BJ (cell line): Measurements from ENCODE around the gene RERE. TPM values are rescaled to one million over a fixed set of nuclear protein-coding genes. Genes with fewer than 3 reads are reported as not detected.

Experiments
- CTCF ChIA-PET: fragments of 350-600 bp; formaldehyde crosslinking; extraction: SDS; loops from one replicate; lab custom pipeline; 2021; ENCODE audit warnings: antibody characterized with exemption, inconsistent platforms; lab: Yijun Ruan, JAX
- POLR2A ChIA-PET: fragments of 300-600 bp; sonication (Branson Sonifier 250); formaldehyde crosslinking; extraction: SDS; loops from one replicate; lab custom pipeline; 2021; ENCODE audit warnings: antibody characterized with exemption; lab: Charles Lee
- DNase-seq: peaks from one replicate; pipeline ENCODE4 v3.0.0-alpha.2; 2011; ENCODE audit warnings: low read depth
- H3K27me3 ChIP-seq: 2 replicates; pipeline ENCODE4 v1.6.0; 2011; ENCODE audit warnings: low read length; ENCODE audit not compliant: control insufficient read depth, insufficient read depth
- H3K36me3 ChIP-seq: 2 replicates; pipeline ENCODE4 v1.5.1; 2011; ENCODE audit warnings: low read length; ENCODE audit not compliant: control insufficient read depth, insufficient read depth
- H3K4me3 ChIP-seq: 2 replicates; pipeline ENCODE4 v1.5.1; 2011; ENCODE audit warnings: low read depth, mild to moderate bottlenecking, control low read depth, low read length
- polyA plus RNA-seq: library from polyadenylated mRNA; depleted of rRNA; stranded (reverse); fragments of >200 nt; gene quantifications from 2 replicates; pipeline ENCODE4 v1.2.3, GENCODE V29; 2011
- TF ChIP-seq, protein P1 (sequence below): IDR thresholded peaks from 2 replicates; pipeline ENCODE4 v1.5.1; 2011; ENCODE audit warnings: low read depth, mild to moderate bottlenecking, control low read depth, inconsistent platforms, low read length, moderate library complexity; ENCODE audit not compliant: insufficient read depth

Gene RERE
- polyA plus RNA-seq, 1 experiment: 3.8 TPM

- Histone ChIP-seq H3K4me3 (no peak overlapping the region), H3K27me3 (no peaks in the 10 kb centered on the region), H3K36me3 (no peaks in the 10 kb centered on the region)
- DNase-seq: no peak
- TF ChIP-seq, protein P1, sequence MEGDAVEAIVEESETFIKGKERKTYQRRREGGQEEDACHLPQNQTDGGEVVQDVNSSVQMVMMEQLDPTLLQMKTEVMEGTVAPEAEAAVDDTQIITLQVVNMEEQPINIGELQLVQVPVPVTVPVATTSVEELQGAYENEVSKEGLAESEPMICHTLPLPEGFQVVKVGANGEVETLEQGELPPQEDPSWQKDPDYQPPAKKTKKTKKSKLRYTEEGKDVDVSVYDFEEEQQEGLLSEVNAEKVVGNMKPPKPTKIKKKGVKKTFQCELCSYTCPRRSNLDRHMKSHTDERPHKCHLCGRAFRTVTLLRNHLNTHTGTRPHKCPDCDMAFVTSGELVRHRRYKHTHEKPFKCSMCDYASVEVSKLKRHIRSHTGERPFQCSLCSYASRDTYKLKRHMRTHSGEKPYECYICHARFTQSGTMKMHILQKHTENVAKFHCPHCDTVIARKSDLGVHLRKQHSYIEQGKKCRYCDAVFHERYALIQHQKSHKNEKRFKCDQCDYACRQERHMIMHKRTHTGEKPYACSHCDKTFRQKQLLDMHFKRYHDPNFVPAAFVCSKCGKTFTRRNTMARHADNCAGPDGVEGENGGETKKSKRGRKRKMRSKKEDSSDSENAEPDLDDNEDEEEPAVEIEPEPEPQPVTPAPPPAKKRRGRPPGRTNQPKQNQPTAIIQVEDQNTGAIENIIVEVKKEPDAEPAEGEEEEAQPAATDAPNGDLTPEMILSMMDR: no peak
- POLR2A ChIA-PET: no interaction called here
- CTCF ChIA-PET: no interaction called here
Measured at GRCh38 chr1:8607906-8608305, 209.5 kb downstream of the RERE start.

- H3K4me3 ChIP-seq: no peak overlapping the region
- POLR2A ChIA-PET: no interaction called here
- H3K27me3 ChIP-seq: no peaks in the 10 kb centered on the region
- TF ChIP-seq, protein P1: no peak
- DNase-seq: no peak
- CTCF ChIA-PET: no interaction called here
- no peaks in the 10 kb centered on the region for H3K36me3 ChIP-seq
Measured at GRCh38 chr1:8604041-8604945, 213.1 kb downstream of the RERE start.

- POLR2A ChIA-PET: no interaction called here
- CTCF ChIA-PET: no interaction called here
- no peaks in the 10 kb centered on the region for H3K36me3 ChIP-seq
- H3K4me3 ChIP-seq: no peak overlapping the region
- no peak for DNase-seq
- TF ChIP-seq, protein P1: no peak
- no peaks in the 10 kb centered on the region for H3K27me3 ChIP-seq
Measured at GRCh38 chr1:8603220-8603616, 214.2 kb downstream of the RERE start.

GRCh38 chr1:8602471-8603219 is 214.8 kb downstream of the RERE start:
- no peaks in the 10 kb centered on the region for H3K36me3 ChIP-seq
- TF ChIP-seq, protein P1: no peak
- H3K27me3 ChIP-seq: no peaks in the 10 kb centered on the region
- no peak overlapping the region for H3K4me3 ChIP-seq
- CTCF ChIA-PET: no interaction called here
- POLR2A ChIA-PET: no interaction called here
- no peak for DNase-seq

DNA sequence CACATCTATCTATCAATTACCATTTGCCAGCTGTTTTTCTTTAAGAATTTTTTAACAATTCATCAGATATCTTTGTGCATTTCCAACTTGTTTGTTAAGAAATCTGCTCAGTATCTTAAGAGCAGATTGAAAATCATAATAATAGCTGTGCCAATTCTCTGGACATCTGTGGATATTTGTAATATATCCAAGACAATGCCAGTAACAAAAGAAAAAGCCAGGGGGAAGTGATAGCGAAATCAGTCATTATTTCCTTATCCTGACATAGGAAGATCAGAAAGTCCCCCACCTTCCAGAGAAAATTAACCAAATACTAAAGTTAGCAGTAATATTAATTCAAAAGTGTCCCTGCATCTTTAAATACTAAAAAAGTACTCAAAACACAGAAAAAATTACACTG is 217.1 kb downstream of the RERE start:
- no peak overlapping the region for H3K4me3 ChIP-seq
- TF ChIP-seq, protein P1: no peak
- no peak for DNase-seq
- ChIA-PET POLR2A (no interaction called here), CTCF (no interaction called here)
- no peaks in the 10 kb centered on the region for H3K27me3 ChIP-seq
- no peaks in the 10 kb centered on the region; the same call in 1 of the 2 replicates for H3K36me3 ChIP-seq
